Stimulated activated CD4-positive, alpha-beta T cell treated with anti-CD3 and anti-CD28 coated beads, TNF-alpha, amount 100 ng/mL, for 4 hours (primary cell): Measurements from ENCODE around the gene KDM3A.

Experiments
- DNase-seq, 3 experiments: peaks; one replicate each; pipeline ENCODE4 v3.0.0-alpha.2; 2020; ENCODE audit warnings: low read depth in 3 of 3

The KDM3A gene

GRCh38 chr2:86440631-86441391 lies at the start of gene KDM3A:
KDM3A (plus strand) TSS chr2:86441371; CDS start chr2:86442048, 677 bp downstream.
- peak; percentile 97 to 99 (median 98) for DNase-seq

- no peak for DNase-seq
Observed at GRCh38 chr2:86392873-86393518, 48.2 kb upstream of the KDM3A start.

GRCh38 chr2:86393521-86394491 lies 47.4 kb upstream of the KDM3A start:
- no peak for DNase-seq

- no peak for DNase-seq
Observed at GRCh38 chr2:86396291-86396785, 44.8 kb upstream of the KDM3A start.

- no peak for DNase-seq
Observed at GRCh38 chr2:86397986-86398385, 43.2 kb upstream of the KDM3A start.

GRCh38 chr2:86398500-86399474 lies 42.4 kb upstream of the KDM3A start:
- no peak for DNase-seq

- no peak for DNase-seq
Observed at GRCh38 chr2:86400321-86400720, 40.9 kb upstream of the KDM3A start.

- no peak for DNase-seq
Observed at GRCh38 chr2:86410581-86410980, 30.6 kb upstream of the KDM3A start.

GRCh38 chr2:86411396-86411795 lies 29.8 kb upstream of the KDM3A start:
- no peak for DNase-seq

- DNase-seq, result no peak
Observed at GRCh38 chr2:86412007-86412406, 29.2 kb upstream of the KDM3A start.

- no peak for DNase-seq
Observed at GRCh38 chr2:86413296-86414094, 27.7 kb upstream of the KDM3A start.

GRCh38 chr2:86414996-86415395 lies 26.2 kb upstream of the KDM3A start:
- DNase-seq, result no peak

GRCh38 chr2:86416146-86416545 lies 25.0 kb upstream of the KDM3A start:
- DNase-seq, result no peak

- DNase-seq, result no peak
Observed at GRCh38 chr2:86417961-86418360, 23.2 kb upstream of the KDM3A start.

GRCh38 chr2:86420913-86421312 lies 20.3 kb upstream of the KDM3A start:
- no peak for DNase-seq

- no peak for DNase-seq
Observed at GRCh38 chr2:86426271-86426670, 14.9 kb upstream of the KDM3A start.

GRCh38 chr2:86429335-86429734 lies 11.8 kb upstream of the KDM3A start:
- DNase-seq, result no peak

- no peak for DNase-seq
Observed at GRCh38 chr2:86430368-86430767, 10.8 kb upstream of the KDM3A start.

GRCh38 chr2:86433137-86433536 lies 8.0 kb upstream of the KDM3A start:
- no peak for DNase-seq

- no peak for DNase-seq
Observed at GRCh38 chr2:86434290-86434689, 6.9 kb upstream of the KDM3A start.
